H1 (cell line): ENCODE results near the gene FEV. TPM values are rescaled to one million over a fixed set of nuclear protein-coding genes. Genes with fewer than 3 reads are reported as not detected.

ENCODE experiments used
- CTCF ChIA-PET: fragments of 300-600 bp; sonication (Branson Sonifier 250); formaldehyde crosslinking; loops from one replicate; lab custom pipeline; 2021; ENCODE audit not compliant: partially characterized antibody; lab: Charles Lee
- POLR2A ChIA-PET: fragments of 300-600 bp; sonication (Branson Sonifier 250); formaldehyde crosslinking; loops from one replicate; lab custom pipeline; 2021; ENCODE audit warnings: inconsistent platforms; ENCODE audit not compliant: partially characterized antibody; lab: Charles Lee
- DNase-seq, 2 experiments: peaks; one replicate each; pipeline versions ENCODE4 v3.0.0 to v3.0.0-alpha.2; 2010 to 2022; ENCODE audit warnings: low spot score in 2 of 2, low read depth in 1 of 2, mixed read lengths in 1 of 2
- FAIRE-seq: peaks from 2 replicates; lab custom pipeline; 2011; peaks lifted over from hg19 to GRCh38; lab: Jason Lieb, UNC
- H2AFZ ChIP-seq: 2 replicates; pipeline ENCODE4 v1.8.1; 2012; ENCODE audit warnings: low read length, inconsistent platforms
- H2AK5ac ChIP-seq: 2 replicates; pipeline ENCODE4 v1.6.1; 2013; ENCODE audit warnings: low read depth, low read length
- H2BK120ac ChIP-seq: replicated peaks from 2 replicates; pipeline ENCODE3; 2013; ENCODE audit warnings: low read depth, low read length, inconsistent platforms
- H2BK12ac ChIP-seq: 2 replicates; pipeline ENCODE4 v1.6.1; 2013; ENCODE audit warnings: low read depth, low read length
- H2BK15ac ChIP-seq: 2 replicates; pipeline ENCODE4 v1.6.1; 2013; ENCODE audit warnings: low read length
- H2BK20ac ChIP-seq: 2 replicates; pipeline ENCODE4 v1.6.1; 2013; ENCODE audit warnings: low read length
- H2BK5ac ChIP-seq: 2 replicates; pipeline ENCODE4 v1.6.1; 2013; ENCODE audit warnings: low read depth, low read length
- H3K14ac ChIP-seq: 2 replicates; pipeline ENCODE4 v1.6.1; 2013; ENCODE audit warnings: inconsistent platforms; ENCODE audit not compliant: insufficient read length
- H3K18ac ChIP-seq: 2 replicates; pipeline ENCODE4 v1.6.1; 2013; ENCODE audit warnings: low read length; ENCODE audit errors: extremely low read depth
- H3K23ac ChIP-seq: 2 replicates; pipeline ENCODE4 v1.6.1; 2013; ENCODE audit warnings: inconsistent platforms; ENCODE audit not compliant: insufficient read length
- H3K23me2 ChIP-seq: 2 replicates; pipeline ENCODE4 v1.6.1; 2013; ENCODE audit warnings: low read depth, low read length
- H3K27ac ChIP-seq: 2 replicates; pipeline ENCODE4 v1.6.1; 2011; ENCODE audit warnings: low read depth, low read length, inconsistent platforms
- H3K27me3 ChIP-seq, 4 experiments: replicated peaks in 1 of 4; 1 replicate in 1 of 4; 2 replicates in 3 of 4; pipeline versions ENCODE4 v1.6.1 to v1.8.1; 2011 to 2013; ENCODE audit warnings: low read length in 3 of 4, mild to moderate bottlenecking in 3 of 4, inconsistent platforms in 2 of 4, mixed read lengths in 2 of 4, moderate library complexity in 1 of 4; ENCODE audit not compliant: control insufficient read depth in 3 of 4, insufficient read depth in 3 of 4; ENCODE audit errors: extremely low read depth in 1 of 4
- H3K36me3 ChIP-seq, 4 experiments: 2 replicates each; pipeline versions ENCODE4 v1.6.1 to v1.8.1; 2011 to 2013; ENCODE audit warnings: mild to moderate bottlenecking in 4 of 4, low read length in 3 of 4, moderate library complexity in 2 of 4, control low read depth in 1 of 4, inconsistent platforms in 1 of 4; ENCODE audit not compliant: insufficient read depth in 4 of 4, control insufficient read depth in 2 of 4
- H3K4ac ChIP-seq: replicated peaks from 2 replicates; pipeline ENCODE3; 2013; ENCODE audit warnings: low read length, low read depth, mixed read lengths, inconsistent platforms; ENCODE audit not compliant: insufficient read length
- H3K4me1 ChIP-seq, 4 experiments: replicated peaks in 1 of 4; 1 replicate in 1 of 4; 2 replicates in 3 of 4; pipeline versions ENCODE4 v1.6.1 to v1.8.1; 2011 to 2013; ENCODE audit warnings: low read length in 3 of 4, inconsistent platforms in 2 of 4, mixed read lengths in 1 of 4; ENCODE audit not compliant: insufficient read depth in 4 of 4, control insufficient read depth in 3 of 4
- H3K4me2 ChIP-seq, 2 experiments: 2 replicates each; pipeline versions ENCODE4 v1.6.1 to v1.8.1; 2011 to 2013; ENCODE audit warnings: low read depth in 2 of 2, low read length in 2 of 2, control low read depth in 1 of 2, inconsistent platforms in 1 of 2, mild to moderate bottlenecking in 1 of 2; ENCODE audit not compliant: insufficient read depth in 1 of 2
- H3K4me3 ChIP-seq, 4 experiments: fragments of 200-600, 300-600 bp in 1 of 4; sonication (generic), shearing (Covaris generic), sonication (Bioruptor Twin) in 1 of 4; 2 replicates each; pipeline versions ENCODE4 v1.5.1 to v1.8.1; 2011 to 2016; ENCODE audit warnings: low read length in 4 of 4, low read depth in 3 of 4, control low read depth in 2 of 4, inconsistent platforms in 2 of 4, mild to moderate bottlenecking in 2 of 4, mixed read lengths in 1 of 4, moderate library complexity in 1 of 4; ENCODE audit not compliant: insufficient read depth in 2 of 4; ENCODE audit errors: extremely low read depth in 1 of 4
- H3K56ac ChIP-seq: replicated peaks from 2 replicates; pipeline ENCODE3; 2013; ENCODE audit warnings: low read depth, mild to moderate bottlenecking, mixed read lengths, low read length, inconsistent platforms; ENCODE audit not compliant: insufficient read length
- H3K79me1 ChIP-seq: 2 replicates; pipeline ENCODE4 v1.6.1; 2013; ENCODE audit warnings: low read depth, low read length, control low read depth
- H3K79me2 ChIP-seq, 2 experiments: 2 replicates each; pipeline versions ENCODE4 v1.6.1 to v1.8.1; 2012 to 2013; ENCODE audit warnings: low read length in 2 of 2, mild to moderate bottlenecking in 2 of 2, inconsistent platforms in 1 of 2; ENCODE audit not compliant: insufficient read depth in 2 of 2, control insufficient read depth in 1 of 2
- H3K9ac ChIP-seq, 4 experiments: replicated peaks in 1 of 4; 1 replicate in 1 of 4; 2 replicates in 3 of 4; pipeline versions ENCODE4 v1.6.1 to v1.8.1; 2011 to 2013; ENCODE audit warnings: low read depth in 3 of 4, low read length in 3 of 4, control low read depth in 2 of 4, mild to moderate bottlenecking in 2 of 4, moderate library complexity in 2 of 4, inconsistent platforms in 1 of 4; ENCODE audit errors: extremely low read depth in 1 of 4
- H3K9me3 ChIP-seq, 2 experiments: 2 replicates each; pipeline versions ENCODE4 v1.6.1 to v1.8.1; 2012 to 2013; ENCODE audit warnings: mild to moderate bottlenecking in 2 of 2, moderate library complexity in 2 of 2, control low read depth in 1 of 2, inconsistent platforms in 1 of 2, low read depth in 1 of 2, low read length in 1 of 2, mixed read lengths in 1 of 2; ENCODE audit not compliant: insufficient read depth in 2 of 2
- H4K20me1 ChIP-seq, 2 experiments: replicated peaks in 1 of 2; 2 replicates each; pipeline versions ENCODE3 to v1.8.1; 2011 to 2013; ENCODE audit warnings: inconsistent platforms in 2 of 2, low read length in 2 of 2, mild to moderate bottlenecking in 1 of 2; ENCODE audit not compliant: insufficient read depth in 2 of 2, control insufficient read depth in 1 of 2
- H4K5ac ChIP-seq: 2 replicates; pipeline ENCODE4 v1.6.1; 2013; ENCODE audit warnings: low read length, low read depth, mixed read lengths, inconsistent platforms; ENCODE audit not compliant: insufficient read length
- H4K8ac ChIP-seq: 2 replicates; pipeline ENCODE4 v1.8.0; 2013; ENCODE audit warnings: mild to moderate bottlenecking, moderate library complexity, low read length, inconsistent platforms; ENCODE audit not compliant: insufficient read depth; ENCODE audit errors: extremely low read depth
- H4K91ac ChIP-seq: replicated peaks from 2 replicates; pipeline ENCODE3; 2013; ENCODE audit warnings: low read length, mixed read lengths, inconsistent platforms; ENCODE audit not compliant: insufficient read length
- GABPA ChIP-seq: IDR thresholded peaks from 2 replicates; pipeline ENCODE4 v1.6.1; 2011; ENCODE audit warnings: mild to moderate bottlenecking, low read length, moderate library complexity, borderline replicate concordance; ENCODE audit not compliant: insufficient read depth
- SP4 ChIP-seq: IDR thresholded peaks from 2 replicates; pipeline ENCODE4 v1.6.1; 2012; ENCODE audit warnings: low read length, inconsistent platforms
- ZNF274 ChIP-seq: IDR thresholded peaks from 2 replicates; pipeline ENCODE4 v1.7.0; 2012; ENCODE audit warnings: low read length, borderline replicate concordance; ENCODE audit errors: extremely low read depth
- WGBS, 2 experiments: shearing (Covaris generic) in 1 of 2; methylation state at CpG; one replicate each; pipeline versions ENCODE4 v1.1.6 to v1.1.7; 2013 to 2015; ENCODE audit warnings: low lambda C conversion rate in 2 of 2, mixed read lengths in 2 of 2, inconsistent platforms in 1 of 2, low coverage in 1 of 2, missing lambda C conversion rate in 1 of 2; ENCODE audit not compliant: insufficient replicate concordance in 2 of 2, insufficient coverage in 1 of 2, insufficient read length in 1 of 2; ENCODE audit errors: extremely low coverage in 1 of 2, missing lambda C conversion rate in 1 of 2; 5-methylcytosine and 5-hydroxymethylcytosine counted together
- polyA plus RNA-seq, 7 experiments: library from polyadenylated mRNA; depleted of rRNA in 3 of 7; stranded (reverse) in 5 of 7; unstranded in 2 of 7; fragments of >200 nt in 5 of 7; fragments of 200-250 nt in 2 of 7; gene quantifications; 1 replicate in 5 of 7; 2 replicates in 1 of 7; 4 replicates in 1 of 7; pipeline versions ENCODE4 v1.2.1 to v1.2.3, GENCODE V29; 2011 to 2013; ENCODE audit warnings: missing spikeins in 2 of 7, mixed read lengths in 2 of 7
- total RNA-seq: library from RNA; stranded (reverse); fragmentation: NEBNext Ultra II Directional; extraction: Animal tissue kit (Norgen Biotek cat#: 25700); gene quantifications from 2 replicates; pipeline ENCODE4 v1.2.1, GENCODE V29; 2021
- TF ChIP-seq, protein P1 (sequence below): IDR thresholded peaks from 2 replicates; pipeline ENCODE4 v1.6.1; 2012; ENCODE audit warnings: inconsistent platforms

FEV gene
- total and polyA plus RNA-seq, 2 of the 8 experiments (the other 6 are each of a cell fraction or from before 2014, with no cell fraction given): not detected

- Histone ChIP-seq H3K4ac (no peak overlapping the region), H3K18ac (no peak overlapping the region), H3K23me2 (no peaks in the 10 kb centered on the region), H2AFZ (no peak overlapping the region), H3K14ac (no peak overlapping the region), H2AK5ac (no peak overlapping the region), H2BK120ac (no peak overlapping the region), H4K20me1 (no peaks in the 10 kb centered on the region), H4K5ac (no peak overlapping the region), H2BK5ac (no peak overlapping the region), H3K27ac (no peak overlapping the region), H2BK12ac (no peak overlapping the region), H3K36me3 (no peaks in the 10 kb centered on the region), H3K23ac (no peak overlapping the region), H3K9me3 (no peaks in the 10 kb centered on the region), H3K9ac (no peak overlapping the region), H3K4me2 (no peak overlapping the region), H4K91ac (no peak overlapping the region), H3K56ac (no peak overlapping the region), H3K4me1 (no peaks in the 10 kb centered on the region), H4K8ac (no peak overlapping the region), H3K79me1 (no peaks in the 10 kb centered on the region), H2BK20ac (no peak overlapping the region), H2BK15ac (no peak overlapping the region), H3K27me3 (peaks cover 1 to 14% (median 5%) of the 10 kb centered on the region in 4 experiments; a peak in 6 of 7 replicates), H3K79me2 (no peaks in the 10 kb centered on the region), H3K4me3 (no peak overlapping the region)
- FAIRE-seq: no peak
- 80% methylated on average over 5 of the region's 5 CpGs; no CpG with 5 or more reads in 1 of the 2 experiments for WGBS, 2 experiments
- POLR2A ChIA-PET: interaction anchor here (1.6 kb wide), 1 partner anchor 14 kb away, joined by 5 read pairs; no protein-coding TSS in a partner anchor
- CTCF ChIA-PET: interaction anchor here (0.9 to 14.7 kb wide), 26 partner anchors 9 to 382 kb away, joined by 3 to 154 read pairs (median 4); partner anchors contain the start of genes CFAP65, CRYBA2 and IHH
- DNase-seq: no peak
- no peak for TF ChIP-seq ZNF274
- no peak for TF ChIP-seq SP4
- TF ChIP-seq GABPA: no peak
- TF ChIP-seq, protein P1, sequence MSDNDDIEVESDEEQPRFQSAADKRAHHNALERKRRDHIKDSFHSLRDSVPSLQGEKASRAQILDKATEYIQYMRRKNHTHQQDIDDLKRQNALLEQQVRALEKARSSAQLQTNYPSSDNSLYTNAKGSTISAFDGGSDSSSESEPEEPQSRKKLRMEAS: no peak
Observed at GRCh38 chr2:219010873-219011272, 25.9 kb upstream of the FEV start.
